GM12865 (cell line): ENCODE measurements around the gene CNTNAP2.

Experiments
- DNase-seq: peaks from one replicate; pipeline ENCODE4 v3.0.0; 2010; ENCODE audit warnings: low read depth
- H3K4me3 ChIP-seq: 2 replicates; pipeline ENCODE4 v1.5.1; 2011; ENCODE audit warnings: mild to moderate bottlenecking, low read depth, low read length, control low read depth
- CTCF ChIP-seq: IDR thresholded peaks from 2 replicates; pipeline ENCODE4 v1.5.1; 2011; ENCODE audit warnings: low read length, control low read depth, low read depth, inconsistent platforms; ENCODE audit not compliant: insufficient read depth; ENCODE audit errors: missing control alignments

The CNTNAP2 gene

GRCh38 chr7:147944321-147944720, 1827.7 kb downstream of the CNTNAP2 start:
- H3K4me3 ChIP-seq = no peak overlapping the region
- no peak for TF ChIP-seq CTCF
- no peak for DNase-seq

- TF ChIP-seq CTCF = no peak
- DNase-seq = no peak
- H3K4me3 ChIP-seq = no peak overlapping the region
Measured at GRCh38 chr7:147952918-147953317, 1836.3 kb downstream of the CNTNAP2 start.

GRCh38 chr7:147968046-147968610, 1851.5 kb downstream of the CNTNAP2 start:
- no peak overlapping the region for H3K4me3 ChIP-seq
- TF ChIP-seq CTCF = no peak
- DNase-seq = no peak

GRCh38 chr7:147971606-147972110, 1855.1 kb downstream of the CNTNAP2 start:
- H3K4me3 ChIP-seq = no peak overlapping the region
- no peak for TF ChIP-seq CTCF
- DNase-seq = no peak

GRCh38 chr7:147978201-147978600, 1861.6 kb downstream of the CNTNAP2 start:
- DNase-seq = no peak
- no peak overlapping the region for H3K4me3 ChIP-seq
- TF ChIP-seq CTCF = no peak

- no peak for DNase-seq
- no peak for TF ChIP-seq CTCF
- no peak overlapping the region for H3K4me3 ChIP-seq
Measured at GRCh38 chr7:147978651-147979050, 1862.0 kb downstream of the CNTNAP2 start.
